Hepatocyte (in vitro differentiated cells): ENCODE results near the gene DMBX1. TPM values are rescaled to one million over a fixed set of nuclear protein-coding genes. Genes with fewer than 3 reads are reported as not detected.
A peak's percentile ranks its signal among the peaks of the same experiment; 100 is the strongest.

Experiments used
- DNase-seq: peaks from one replicate; pipeline ENCODE4 v3.0.0-alpha.2; 2016; ENCODE audit warnings: low spot score
- H2AFZ ChIP-seq: fragments of 200-600 bp; sonication (generic); 2 replicates; pipeline ENCODE4 v1.6.0; 2016; ENCODE audit warnings: antibody characterized with exemption, mild to moderate bottlenecking
- H3K27ac ChIP-seq: fragments of 200-600 bp; sonication (generic); 2 replicates; pipeline ENCODE4 v1.5.1; 2016; ENCODE audit warnings: mild to moderate bottlenecking
- H3K27me3 ChIP-seq: fragments of 200-600 bp; sonication (generic); 2 replicates; pipeline ENCODE4 v1.6.1; 2016
- H3K36me3 ChIP-seq: fragments of 200-600 bp; sonication (generic); replicated peaks from 2 replicates; pipeline ENCODE4 v1.5.1; 2016; ENCODE audit warnings: low read depth; ENCODE audit not compliant: insufficient read depth
- H3K4me1 ChIP-seq: fragments of 200-600 bp; sonication (generic); 2 replicates; pipeline ENCODE4 v1.5.1; 2016; ENCODE audit warnings: mild to moderate bottlenecking, moderate library complexity; ENCODE audit not compliant: insufficient read depth
- H3K4me2 ChIP-seq: fragments of 200-600 bp; sonication (generic); 2 replicates; pipeline ENCODE4 v1.6.0; 2016
- H3K4me3 ChIP-seq: fragments of 200-600 bp; sonication (generic); 2 replicates; pipeline ENCODE4 v1.5.1; 2016; ENCODE audit warnings: mild to moderate bottlenecking
- H3K79me2 ChIP-seq: fragments of 200-600 bp; sonication (generic); 2 replicates; pipeline ENCODE4 v1.6.0; 2017; ENCODE audit warnings: mild to moderate bottlenecking
- H3K9me2 ChIP-seq: fragments of 200-600 bp; sonication (generic); replicated peaks from 2 replicates; pipeline ENCODE4 v1.6.0; 2017; ENCODE audit warnings: mild to moderate bottlenecking; ENCODE audit not compliant: insufficient read depth
- H3K9me3 ChIP-seq: fragments of 200-600 bp; sonication (generic); 2 replicates; pipeline ENCODE4 v1.5.1; 2016; ENCODE audit warnings: low read depth, mild to moderate bottlenecking
- H4K20me1 ChIP-seq: fragments of 200-600 bp; sonication (generic); 2 replicates; pipeline ENCODE4 v1.6.0; 2016; ENCODE audit warnings: mild to moderate bottlenecking; ENCODE audit not compliant: insufficient read depth, poor library complexity, severe bottlenecking
- CTCF ChIP-seq: fragments of 200-600 bp; sonication (generic); IDR thresholded peaks from 2 replicates; pipeline ENCODE4 v1.5.1; 2016; ENCODE audit warnings: antibody characterized with exemption, mild to moderate bottlenecking; ENCODE audit not compliant: poor library complexity
- EZH2 ChIP-seq: fragments of 200-600 bp; sonication (generic); IDR thresholded peaks from 2 replicates; pipeline ENCODE4 v1.6.1; 2016; ENCODE audit warnings: antibody characterized with exemption, mild to moderate bottlenecking, borderline replicate concordance
- EZH2phosphoT487 ChIP-seq: fragments of 200-600 bp; sonication (generic); IDR thresholded peaks from one replicate; pipeline ENCODE4 v1.6.1; 2018; ENCODE audit warnings: antibody characterized with exemption, mild to moderate bottlenecking, low read depth, moderate library complexity; ENCODE audit not compliant: unreplicated experiment, severe bottlenecking
- WGBS: methylation state at CpG from one replicate; pipeline ENCODE4 v1.1.6; 2016; ENCODE audit warnings: low lambda C conversion rate; ENCODE audit errors: missing lambda C conversion rate; 5-methylcytosine and 5-hydroxymethylcytosine counted together
- polyA plus RNA-seq: library from polyadenylated mRNA; unstranded; fragments of >200 nt; fragmentation: Nextera tagmentation; extraction: Ambion mirVana; gene quantifications from 2 replicates; pipeline ENCODE4 v1.2.1, GENCODE V29; 2016
- total RNA-seq: library from RNA; depleted of rRNA; stranded (reverse); fragments of >200 nt; gene quantifications from 2 replicates; pipeline ENCODE4 v1.2.3, GENCODE V29; 2014

The DMBX1 gene
- total and polyA plus RNA-seq, 2 experiments from 2014 or later, result not detected

GRCh38 chr1:46485564-46486431 is 3.8 kb upstream of the DMBX1 start:
- H3K79me2 ChIP-seq, result no peaks in the 10 kb centered on the region
- no peaks in the 10 kb centered on the region for H3K9me2 ChIP-seq
- H3K4me2 ChIP-seq, result peak overlapping the region; percentile 54
- no peak for DNase-seq
- no peaks in the 10 kb centered on the region for H3K9me3 ChIP-seq
- 29% methylated on average over 19 of the region's 58 CpGs for WGBS
- no peak overlapping the region for H2AFZ ChIP-seq
- H3K4me1 ChIP-seq, result peaks cover 16% of the 10 kb centered on the region
- TF ChIP-seq CTCF (no peak), EZH2phosphoT487 (no peak), EZH2 (peak; percentile 35)
- H3K36me3 ChIP-seq, result no peaks in the 10 kb centered on the region
- H3K27ac ChIP-seq, result no peak overlapping the region
- H3K27me3 ChIP-seq, result peaks cover 97% of the 10 kb centered on the region
- no peaks in the 10 kb centered on the region for H4K20me1 ChIP-seq
- H3K4me3 ChIP-seq, result no peak overlapping the region

- WGBS, result 80% methylated on average over 8 of the region's 8 CpGs
- Histone ChIP-seq H3K27ac (no peak overlapping the region), H3K9me2 (no peaks in the 10 kb centered on the region), H3K79me2 (no peaks in the 10 kb centered on the region), H3K4me1 (peaks cover 16% of the 10 kb centered on the region), H2AFZ (no peak overlapping the region), H4K20me1 (no peaks in the 10 kb centered on the region), H3K9me3 (no peaks in the 10 kb centered on the region), H3K27me3 (peaks cover 97% of the 10 kb centered on the region), H3K36me3 (no peaks in the 10 kb centered on the region), H3K4me3 (no peak overlapping the region), H3K4me2 (no peak overlapping the region)
- TF ChIP-seq EZH2 (no peak), EZH2phosphoT487 (no peak), CTCF (no peak)
- DNase-seq, result no peak
Observed at GRCh38 chr1:46486432-46487015, 3.1 kb upstream of the DMBX1 start.

GRCh38 chr1:46487818-46488218 is 1.8 kb upstream of the DMBX1 start:
- H3K27ac ChIP-seq, result no peak overlapping the region
- 12% methylated on average over 7 of the region's 7 CpGs for WGBS
- H2AFZ ChIP-seq, result no peak overlapping the region
- H3K4me2 ChIP-seq, result no peak overlapping the region
- H3K27me3 ChIP-seq, result peaks cover 98% of the 10 kb centered on the region
- no peaks in the 10 kb centered on the region for H3K79me2 ChIP-seq
- no peaks in the 10 kb centered on the region for H4K20me1 ChIP-seq
- no peak for DNase-seq
- H3K4me1 ChIP-seq, result peaks cover 16% of the 10 kb centered on the region
- no peaks in the 10 kb centered on the region for H3K9me2 ChIP-seq
- no peak overlapping the region for H3K4me3 ChIP-seq
- H3K36me3 ChIP-seq, result no peaks in the 10 kb centered on the region
- H3K9me3 ChIP-seq, result no peaks in the 10 kb centered on the region
- TF ChIP-seq CTCF, result no peak
- no peak for TF ChIP-seq EZH2
- TF ChIP-seq EZH2phosphoT487, result no peak
